PC-3 (cell line): ENCODE results near the gene SMC1B. TPM values are rescaled to one million over a fixed set of nuclear protein-coding genes. Genes with fewer than 3 reads are reported as not detected.
"Not testable (repeated sequence)": the region's sequence is repeated elsewhere in the genome, so short reads cannot be mapped to it uniquely, and the experiment has no call there.

Source experiments
- ATAC-seq: fragments of 200-7000 bp; cut with Tn5 transposase; 2 replicates; pipeline ENCODE4 v1.9.1; 2020; ENCODE audit warnings: mild to moderate bottlenecking, moderate library complexity
- BruUV-seq: library from RNA; stranded (reverse); fragments of 400-500 nt; replicated peaks from 2 replicates; lab custom pipeline; 2021; lab: Mats Ljungman, UMichigan
- CTCF ChIA-PET: fragments of 300-600 bp; sonication (Branson Sonifier 250); formaldehyde crosslinking; loops from one replicate; lab custom pipeline; 2022; ENCODE audit warnings: antibody characterized with exemption; lab: Charles Lee
- POLR2A ChIA-PET: fragments of 300-600 bp; sonication (Branson Sonifier 250); formaldehyde crosslinking; loops from one replicate; lab custom pipeline; 2022; ENCODE audit warnings: antibody characterized with exemption; ENCODE audit not compliant: unreplicated experiment; lab: Charles Lee
- DNase-seq: peaks from one replicate; pipeline ENCODE4 v3.0.0-alpha.2; 2015
- H2AFZ ChIP-seq: fragments of 300-600 bp; sonication (generic); 2 replicates; pipeline ENCODE4 v1.6.0; 2016; ENCODE audit warnings: antibody characterized with exemption, low read length
- H3F3A ChIP-seq: fragments of 300-600 bp; sonication (generic); one replicate; pipeline ENCODE4 v1.6.0; 2017; ENCODE audit warnings: antibody characterized with exemption, low read length, control low read depth, mild to moderate bottlenecking; ENCODE audit not compliant: unreplicated experiment
- H3K27ac ChIP-seq: fragments of 300-600 bp; sonication (generic); 2 replicates; pipeline ENCODE4 v1.5.1; 2016; ENCODE audit warnings: mild to moderate bottlenecking, low read length
- H3K27me3 ChIP-seq: fragments of 300-600 bp; sonication (generic); 2 replicates; pipeline ENCODE4 v1.6.1; 2016; ENCODE audit warnings: low read length, mixed read lengths
- H3K36me3 ChIP-seq: fragments of 300-600 bp; sonication (generic); 2 replicates; pipeline ENCODE4 v1.6.1; 2016; ENCODE audit warnings: low read depth, mixed run types, low read length, mixed read lengths
- H3K4me1 ChIP-seq: fragments of 300-600 bp; sonication (generic); 2 replicates; pipeline ENCODE4 v1.5.1; 2016; ENCODE audit warnings: low read length; ENCODE audit not compliant: insufficient read depth
- H3K4me2 ChIP-seq: fragments of 300-600 bp; sonication (generic); 2 replicates; pipeline ENCODE4 v1.6.0; 2016; ENCODE audit warnings: low read length
- H3K4me3 ChIP-seq: fragments of 300-600 bp; sonication (generic); 2 replicates; pipeline ENCODE4 v1.5.1; 2016; ENCODE audit warnings: mild to moderate bottlenecking, low read length, mixed read lengths
- H3K79me2 ChIP-seq: fragments of 300-600 bp; sonication (generic); 2 replicates; pipeline ENCODE4 v1.6.1; 2017; ENCODE audit warnings: low read length, mixed read lengths
- H3K9ac ChIP-seq: fragments of 300-600 bp; sonication (generic); 2 replicates; pipeline ENCODE4 v1.6.0; 2016; ENCODE audit warnings: mild to moderate bottlenecking, low read length
- H3K9me2 ChIP-seq: fragments of 300-600 bp; sonication (generic); replicated peaks from 2 replicates; pipeline ENCODE4 v1.6.1; 2016; ENCODE audit warnings: mixed run types, low read length, mixed read lengths
- H3K9me3 ChIP-seq: fragments of 300-600 bp; sonication (generic); 2 replicates; pipeline ENCODE4 v1.6.1; 2016; ENCODE audit warnings: low read length, mixed read lengths
- H4K20me1 ChIP-seq: fragments of 300-600 bp; sonication (generic); 2 replicates; pipeline ENCODE4 v1.6.1; 2016; ENCODE audit warnings: low read length, mixed read lengths
- CTCF ChIP-seq: fragments of 300-600 bp; sonication (generic); conservative IDR thresholded peaks from 2 replicates; pipeline ENCODE4 v1.5.1; 2017; ENCODE audit warnings: antibody characterized with exemption, low read depth, mild to moderate bottlenecking, low read length
- EZH2 ChIP-seq: fragments of 300-600 bp; sonication (generic); IDR thresholded peaks from one replicate; pipeline ENCODE4 v1.6.1; 2017; ENCODE audit warnings: antibody characterized with exemption, mild to moderate bottlenecking, low read length; ENCODE audit not compliant: unreplicated experiment
- EZH2phosphoT487 ChIP-seq: fragments of 300-600 bp; sonication (generic); IDR thresholded peaks from 2 replicates; pipeline ENCODE4 v1.6.1; 2018; ENCODE audit warnings: mild to moderate bottlenecking, antibody characterized with exemption, low read length, borderline replicate concordance
- intact Hi-C: fragments of 100-400 bp; cut with micrococcal nuclease; formaldehyde crosslinking; loops from 2 replicates; pipeline ENCODE4 v1.9.0; 2023
- total RNA-seq: library from RNA; depleted of rRNA; stranded (reverse); fragments of >200 nt; gene quantifications from 2 replicates; pipeline ENCODE4 v1.2.3, GENCODE V29; 2014

SMC1B gene
- total RNA-seq, 1 experiment from 2014 or later = 0.04 TPM

GRCh38 chr22:45357490-45357889, 55.9 kb downstream of the SMC1B start:
- no peaks in the 10 kb centered on the region for H3K9me2 ChIP-seq
- DNase-seq (no peak), ATAC-seq (no peak)
- H3K27ac ChIP-seq = no peak overlapping the region
- no peaks in the 10 kb centered on the region for H3K4me1 ChIP-seq
- H3K9me3 ChIP-seq = no peaks in the 10 kb centered on the region
- H3F3A ChIP-seq = no peaks in the 10 kb centered on the region
- TF ChIP-seq EZH2 (no peak), CTCF (no peak), EZH2phosphoT487 (no peak)
- ChIA-PET CTCF (interaction anchor here (0.7 kb wide), 1 partner anchor 898 kb away, joined by 3 read pairs; no protein-coding TSS in a partner anchor), POLR2A (no interaction called here)
- no TSS peak for BruUV-seq
- intact Hi-C loops = no loop called here
- 0 out of 2 replicates have a peak, but pooled peaks cover 4% of the 10 kb centered on the region for H3K27me3 ChIP-seq
- H3K9ac ChIP-seq = no peak overlapping the region
- no peak overlapping the region for H3K4me2 ChIP-seq
- H4K20me1 ChIP-seq = no peaks in the 10 kb centered on the region
- no peaks in the 10 kb centered on the region for H3K79me2 ChIP-seq
- no peak overlapping the region for H2AFZ ChIP-seq
- H3K4me3 ChIP-seq = no peak overlapping the region
- no peaks in the 10 kb centered on the region for H3K36me3 ChIP-seq

- Histone ChIP-seq H3K9ac (no peak overlapping the region), H3K36me3 (no peaks in the 10 kb centered on the region), H3F3A (no peaks in the 10 kb centered on the region), H3K4me3 (no peak overlapping the region), H3K27ac (no peak overlapping the region), H3K27me3 (no peaks in the 10 kb centered on the region), H3K4me2 (no peak overlapping the region), H3K4me1 (no peaks in the 10 kb centered on the region), H3K79me2 (no peaks in the 10 kb centered on the region), H4K20me1 (no peaks in the 10 kb centered on the region), H3K9me3 (no peaks in the 10 kb centered on the region), H3K9me2 (no peaks in the 10 kb centered on the region), H2AFZ (no peak overlapping the region)
- ChIA-PET POLR2A (no interaction called here), CTCF (no interaction called here)
- no TSS peak for BruUV-seq
- DNase-seq (no peak), ATAC-seq (no peak)
- no peak for TF ChIP-seq EZH2
- no peak for TF ChIP-seq EZH2phosphoT487
- no peak for TF ChIP-seq CTCF
- intact Hi-C loops = no loop called here
Observed at GRCh38 chr22:45353786-45354185, 59.6 kb downstream of the SMC1B start.

- BruUV-seq, H3K27me3 ChIP-seq, CTCF ChIA-PET, H3K9me2 ChIP-seq, H3K4me2 ChIP-seq, ATAC-seq, H3K36me3 ChIP-seq, H3K4me3 ChIP-seq, H3F3A ChIP-seq, H3K9me3 ChIP-seq, H3K9ac ChIP-seq, H3K79me2 ChIP-seq, H3K27ac ChIP-seq, H4K20me1 ChIP-seq, H3K4me1 ChIP-seq, POLR2A ChIA-PET, intact Hi-C loops, H2AFZ ChIP-seq: not testable (repeated sequence)
- peak; percentile 29 for DNase-seq
Observed at GRCh38 chr22:45352757-45353156, 60.6 kb downstream of the SMC1B start.
